NCI-H2171 treated with DMSO at 0.1 percent for 48 hours (cell line): ENCODE data around the gene ZDHHC9.

Experiments used
- DNase-seq: peaks from one replicate; lab custom pipeline; 2025; lab: John Stamatoyannopoulos, UW

Gene ZDHHC9

GRCh38 chrX:129762448-129762847, 81.2 kb downstream of the ZDHHC9 start:
- DNase-seq: no peak

- no peak for DNase-seq
These were observed 82.1 kb downstream of the ZDHHC9 start for GRCh38 chrX:129761596-129761995.

- DNase-seq: no peak
These were observed 82.7 kb downstream of the ZDHHC9 start for GRCh38 chrX:129760981-129761380.

- DNase-seq: no peak
These were observed 83.5 kb downstream of the ZDHHC9 start for GRCh38 chrX:129760155-129760554.

- DNase-seq: no peak
These were observed 84.1 kb downstream of the ZDHHC9 start for GRCh38 chrX:129759576-129760061.

GRCh38 chrX:129755779-129756650, 87.7 kb downstream of the ZDHHC9 start:
- DNase-seq: peak; percentile 6

GRCh38 chrX:129754056-129755024, 89.3 kb downstream of the ZDHHC9 start:
- DNase-seq: no peak
